Skeletal muscle tissue (tissue), 4 donors: ENCODE data around the gene YWHAE. TPM values are rescaled to one million over a fixed set of nuclear protein-coding genes. Genes with fewer than 3 reads are reported as not detected.
"Not testable (repeated sequence)": the region's sequence is repeated elsewhere in the genome, so short reads cannot be mapped to it uniquely, and the experiment has no call there.

Experiments
- H3K27ac ChIP-seq: one replicate; pipeline ENCODE4 v1.7.0; 2013; ENCODE audit warnings: mild to moderate bottlenecking, low read depth, low read length, inconsistent platforms
- H3K27me3 ChIP-seq, 3 donors: one replicate each; pipeline ENCODE4 v1.7.0; 2013; ENCODE audit warnings: low read length in 3 of 3; ENCODE audit not compliant: control insufficient read depth in 3 of 3, insufficient read depth in 3 of 3
- H3K36me3 ChIP-seq, 3 donors: one replicate each; pipeline ENCODE4 v1.7.0; 2013; ENCODE audit warnings: low read length in 3 of 3; ENCODE audit not compliant: control insufficient read depth in 3 of 3, insufficient read depth in 3 of 3
- H3K4me1 ChIP-seq, 3 donors: one replicate each; pipeline ENCODE4 v1.7.0; 2013; ENCODE audit warnings: low read length in 3 of 3, mild to moderate bottlenecking in 3 of 3; ENCODE audit not compliant: control insufficient read depth in 3 of 3, insufficient read depth in 3 of 3
- H3K4me3 ChIP-seq, 3 donors: one replicate each; pipeline ENCODE4 v1.7.0; 2013; ENCODE audit warnings: low read length in 3 of 3
- H3K9ac ChIP-seq, 3 donors: one replicate each; pipeline ENCODE4 v1.7.0; 2013; ENCODE audit warnings: low read length in 3 of 3, mild to moderate bottlenecking in 3 of 3, moderate library complexity in 2 of 3, low read depth in 1 of 3
- H3K9me3 ChIP-seq, 3 donors: one replicate each; pipeline ENCODE4 v1.7.0; 2013; ENCODE audit warnings: low read length in 3 of 3; ENCODE audit not compliant: control insufficient read depth in 3 of 3
- total RNA-seq: library from RNA; depleted of rRNA; stranded (reverse); fragments of >200 nt; gene quantifications from one replicate; pipeline ENCODE4 v1.2.3, GENCODE V29; 2014
- donor health status: Osteomylitis.

The YWHAE gene
- 280 TPM for total RNA-seq

- H3K27me3 ChIP-seq: no peaks in the 10 kb centered on the region
- H3K4me1 ChIP-seq: peaks cover 8 to 23% (median 23%) of the 10 kb centered on the region in 3 donors
- H3K9me3 ChIP-seq: no peaks in the 10 kb centered on the region
- H3K27ac ChIP-seq: peak within 1 kb of the TSS; percentile 96
- H3K36me3 ChIP-seq: no peaks in the 10 kb centered on the region
- peak within 1 kb of the TSS; percentile 91 to 95 (median 95) for H3K4me3 ChIP-seq
- H3K9ac ChIP-seq: peak within 1 kb of the TSS; percentile 86 to 96 (median 91)
Measured at GRCh38 chr17:1399679-1400512, at the start of gene YWHAE. Gene YWHAE, minus strand, starts transcription at chr17:1400222. Its CDS starts 112 bp downstream, at chr17:1400110.

- Histone ChIP-seq H3K4me1 (peaks cover 31 to 37% (median 35%) of the 10 kb centered on the region in 3 donors), H3K27ac (no peak overlapping the region), H3K27me3 (no peaks in the 10 kb centered on the region)
Measured at GRCh38 chr17:1449412-1449967, 49.5 kb upstream of the YWHAE start.

GRCh38 chr17:1447052-1447451 is 47.0 kb upstream of the YWHAE start:
- H3K36me3 ChIP-seq: peaks cover 2 to 4% (median 2%) of the 10 kb centered on the region in 3 donors
- no peaks in the 10 kb centered on the region for H3K9me3 ChIP-seq
- H3K9ac ChIP-seq: no peak overlapping the region
- H3K27me3 ChIP-seq: no peaks in the 10 kb centered on the region
- H3K4me1 ChIP-seq: peaks cover 20 to 29% (median 22%) of the 10 kb centered on the region in 3 donors
- peak overlapping the region; percentile 55 for H3K27ac ChIP-seq
- H3K4me3 ChIP-seq: no peak overlapping the region

More at GRCh38 chr17:1449412-1449967, 49.5 kb upstream of the YWHAE start:
- Histone ChIP-seq H3K36me3 (peaks cover 2 to 4% (median 2%) of the 10 kb centered on the region in 3 donors), H3K4me3 (no peak overlapping the region), H3K9ac (no peak overlapping the region), H3K9me3 (no peaks in the 10 kb centered on the region)

GRCh38 chr17:1446201-1446600 is 46.2 kb upstream of the YWHAE start:
- Histone ChIP-seq H3K4me3 (no peak overlapping the region), H3K27ac (no peak overlapping the region), H3K4me1 (peaks cover 20 to 30% (median 20%) of the 10 kb centered on the region in 3 donors), H3K9me3 (no peaks in the 10 kb centered on the region), H3K36me3 (peaks cover 2 to 4% (median 2%) of the 10 kb centered on the region in 3 donors), H3K9ac (no peak overlapping the region), H3K27me3 (no peaks in the 10 kb centered on the region)

GRCh38 chr17:1445695-1446094 is 45.7 kb upstream of the YWHAE start:
- not testable (repeated sequence) for H3K4me3 ChIP-seq, H3K27me3 ChIP-seq, H3K9me3 ChIP-seq, H3K36me3 ChIP-seq, H3K27ac ChIP-seq
- peaks cover 20 to 31% (median 20%) of the 10 kb centered on the region in 3 donors for H3K4me1 ChIP-seq
- H3K9ac ChIP-seq: peak overlapping the region in 1 of 3 donors; percentile 51

GRCh38 chr17:1442721-1443120 is 42.7 kb upstream of the YWHAE start:
- H3K27me3 ChIP-seq, H3K4me3 ChIP-seq, H3K9ac ChIP-seq, H3K36me3 ChIP-seq, H3K9me3 ChIP-seq, H3K27ac ChIP-seq: not testable (repeated sequence)
- peaks cover 14 to 25% (median 15%) of the 10 kb centered on the region in 3 donors for H3K4me1 ChIP-seq

- H3K36me3 ChIP-seq: peaks cover 2 to 6% (median 2%) of the 10 kb centered on the region in 3 donors
- H3K4me1 ChIP-seq: peaks cover 14 to 24% (median 14%) of the 10 kb centered on the region in 3 donors
- no peak overlapping the region for H3K9ac ChIP-seq
- no peaks in the 10 kb centered on the region for H3K27me3 ChIP-seq
- H3K4me3 ChIP-seq: no peak overlapping the region
- no peak overlapping the region for H3K27ac ChIP-seq
- no peaks in the 10 kb centered on the region for H3K9me3 ChIP-seq
Measured at GRCh38 chr17:1442187-1442586, 42.2 kb upstream of the YWHAE start.

GRCh38 chr17:1440921-1441320 is 40.9 kb upstream of the YWHAE start:
- no peak overlapping the region for H3K4me3 ChIP-seq
- no peaks in the 10 kb centered on the region for H3K27me3 ChIP-seq
- H3K9me3 ChIP-seq: no peaks in the 10 kb centered on the region
- H3K4me1 ChIP-seq: peaks cover 9 to 18% (median 12%) of the 10 kb centered on the region in 3 donors
- peaks cover 8 to 16% (median 10%) of the 10 kb centered on the region in 3 donors for H3K36me3 ChIP-seq
- H3K9ac ChIP-seq: no peak overlapping the region
- no peak overlapping the region for H3K27ac ChIP-seq

- Histone ChIP-seq H3K27me3 (no peaks in the 10 kb centered on the region), H3K9ac (peak overlapping the region in 1 of 3 donors; percentile 25), H3K27ac (no peak overlapping the region), H3K4me3 (no peak overlapping the region), H3K9me3 (no peaks in the 10 kb centered on the region), H3K4me1 (peaks cover 0 to 8% (median 2%) of the 10 kb centered on the region in 3 donors), H3K36me3 (peaks cover 8 to 27% (median 18%) of the 10 kb centered on the region in 3 donors)
Measured at GRCh38 chr17:1438593-1439083, 38.6 kb upstream of the YWHAE start.

- H3K27me3 ChIP-seq: no peaks in the 10 kb centered on the region
- no peak overlapping the region for H3K27ac ChIP-seq
- H3K4me3 ChIP-seq: no peak overlapping the region
- peaks cover 7 to 10% (median 9%) of the 10 kb centered on the region in 3 donors for H3K4me1 ChIP-seq
- H3K9ac ChIP-seq: no peak overlapping the region
- peaks cover 17 to 27% (median 24%) of the 10 kb centered on the region in 3 donors for H3K36me3 ChIP-seq
- no peaks in the 10 kb centered on the region for H3K9me3 ChIP-seq
Measured at GRCh38 chr17:1435326-1435725, 35.3 kb upstream of the YWHAE start.
